Activated T-cell treated with anti-CD3 and anti-CD28 coated beads, Interleukin-2, amount 50 U/mL, for 4 hours (primary cell): ENCODE results near the gene FBP2. TPM values are rescaled to one million over a fixed set of nuclear protein-coding genes. Genes with fewer than 3 reads are reported as not detected.
A peak's percentile ranks its signal among the peaks of the same experiment; 100 is the strongest.
"Not testable (repeated sequence)": the region's sequence is repeated elsewhere in the genome, so short reads cannot be mapped to it uniquely, and the experiment has no call there.

Experiments
- ATAC-seq, 2 donors: fragments of 200-7000 bp; cut with Tn5 transposase; one replicate each; pipeline ENCODE4 v1.10.0; 2021
- DNase-seq: peaks from one replicate; pipeline ENCODE4 v3.0.0-alpha.2; 2020
- H3K27me3 Mint-ChIP-seq: one replicate; pipeline ENCODE4 v1.8.0; 2021; ENCODE audit warnings: low read depth, mixed read lengths
- H3K36me3 Mint-ChIP-seq: one replicate; pipeline ENCODE4 v1.8.0; 2022; ENCODE audit warnings: mixed read lengths; ENCODE audit not compliant: insufficient read depth
- H3K4me1 Mint-ChIP-seq: one replicate; pipeline ENCODE4 v1.8.0; 2021; ENCODE audit warnings: low read depth, mixed read lengths
- H3K4me3 Mint-ChIP-seq: one replicate; pipeline ENCODE4 v1.8.0; 2021; ENCODE audit warnings: mild to moderate bottlenecking, moderate library complexity, mixed read lengths
- H3K9me3 Mint-ChIP-seq: one replicate; pipeline ENCODE4 v1.8.0; 2021; ENCODE audit warnings: mixed read lengths
- total RNA-seq, 3 donors: library from RNA; stranded (reverse); gene quantifications; one replicate each; pipeline ENCODE4 v1.2.1, GENCODE V29; 2021

Gene FBP2
- total RNA-seq, 3 donors from 2014 or later, result not detected

DNA sequence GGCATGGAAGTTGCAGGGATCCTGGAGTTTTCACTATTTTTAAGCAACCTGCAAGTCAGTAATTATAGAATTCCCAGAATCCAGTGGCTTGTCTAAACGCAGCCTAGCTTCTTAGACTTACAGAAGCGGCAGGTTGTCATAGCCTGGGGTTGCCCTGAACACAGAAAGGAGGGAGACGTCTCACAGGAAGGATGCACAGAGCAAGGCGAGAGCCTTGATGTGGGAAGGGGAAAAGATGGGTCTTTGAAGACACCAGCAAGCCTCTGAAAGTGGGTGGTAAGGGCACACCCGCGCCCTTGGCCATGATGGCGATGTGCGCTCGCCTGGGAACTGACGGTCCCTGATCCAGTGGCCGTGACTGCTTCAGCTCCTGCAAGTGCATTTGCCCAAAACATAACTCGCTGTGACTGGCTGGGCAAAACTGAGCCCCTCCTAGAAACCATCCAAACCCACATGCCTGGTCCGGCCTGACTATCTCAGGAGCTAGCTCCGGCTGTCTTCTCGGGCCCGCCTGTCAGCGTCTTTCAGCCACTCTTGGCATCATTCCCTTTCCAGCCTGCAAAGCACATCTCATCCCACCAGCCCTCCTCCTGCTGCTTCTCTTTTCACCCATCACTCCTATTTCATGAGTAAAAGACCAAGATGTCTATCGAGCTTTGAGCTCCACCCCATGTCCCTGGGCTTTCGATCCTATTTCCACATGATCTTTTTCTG lies 28.6 kb upstream of the FBP2 start:
- Mint-ChIP-seq H3K4me1 (peaks cover 7% of the 10 kb centered on the region), H3K36me3 (peaks cover 2% of the 10 kb centered on the region), H3K27me3 (no peaks in the 10 kb centered on the region), H3K9me3 (no peaks in the 10 kb centered on the region), H3K4me3 (no peak overlapping the region)
- DNase-seq, result no peak
- no peak for ATAC-seq

DNA sequence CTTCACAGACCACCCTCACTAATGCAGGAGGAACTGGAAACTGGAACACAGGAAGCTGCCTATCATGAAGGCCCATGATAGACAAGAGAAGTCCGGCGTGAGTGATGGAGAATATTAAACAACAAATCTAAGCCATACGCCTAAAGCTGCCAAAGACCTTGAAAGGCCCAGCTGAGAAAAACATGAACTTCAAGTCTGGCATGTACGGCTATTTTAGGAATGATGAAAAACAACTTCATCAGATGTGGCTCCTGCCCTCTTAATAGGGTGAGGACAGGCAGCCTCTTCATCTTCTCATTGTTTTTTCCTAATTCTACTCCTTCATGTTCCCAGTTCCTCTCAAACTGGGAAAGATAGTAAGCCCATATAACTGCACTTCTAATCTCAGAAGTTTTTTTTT lies 25.4 kb upstream of the FBP2 start:
- DNase-seq, result no peak
- ATAC-seq, result no peak
- peaks cover 2% of the 10 kb centered on the region for H3K36me3 Mint-ChIP-seq
- peaks cover 7% of the 10 kb centered on the region for H3K4me1 Mint-ChIP-seq
- no peaks in the 10 kb centered on the region for H3K9me3 Mint-ChIP-seq
- H3K4me3 Mint-ChIP-seq, result no peak overlapping the region
- H3K27me3 Mint-ChIP-seq, result no peaks in the 10 kb centered on the region

DNA sequence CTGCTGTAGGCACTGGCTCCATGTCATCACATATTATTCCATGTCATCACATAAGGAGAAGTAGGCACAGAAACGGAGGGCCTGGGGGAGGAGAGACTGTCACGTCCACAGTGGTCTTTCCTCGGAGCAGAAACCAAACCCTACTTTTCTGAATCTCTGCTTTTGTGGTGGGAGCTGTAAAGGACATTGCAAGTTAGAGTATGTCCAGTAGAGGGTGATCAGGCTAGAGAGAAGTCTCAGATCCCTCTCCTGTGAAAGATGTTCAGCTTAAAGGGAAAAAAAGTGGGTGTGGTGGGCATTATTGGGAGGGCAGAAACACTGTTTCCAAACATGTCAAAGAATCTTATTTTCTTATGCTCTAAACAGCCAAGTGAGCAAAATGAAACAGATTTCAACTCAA lies 19.4 kb upstream of the FBP2 start:
- Mint-ChIP-seq H3K9me3 (no peaks in the 10 kb centered on the region), H3K4me1 (peaks cover 11% of the 10 kb centered on the region), H3K36me3 (no peaks in the 10 kb centered on the region), H3K4me3 (no peak overlapping the region), H3K27me3 (peaks cover 20% of the 10 kb centered on the region)
- no peak for ATAC-seq
- DNase-seq, result no peak

DNA sequence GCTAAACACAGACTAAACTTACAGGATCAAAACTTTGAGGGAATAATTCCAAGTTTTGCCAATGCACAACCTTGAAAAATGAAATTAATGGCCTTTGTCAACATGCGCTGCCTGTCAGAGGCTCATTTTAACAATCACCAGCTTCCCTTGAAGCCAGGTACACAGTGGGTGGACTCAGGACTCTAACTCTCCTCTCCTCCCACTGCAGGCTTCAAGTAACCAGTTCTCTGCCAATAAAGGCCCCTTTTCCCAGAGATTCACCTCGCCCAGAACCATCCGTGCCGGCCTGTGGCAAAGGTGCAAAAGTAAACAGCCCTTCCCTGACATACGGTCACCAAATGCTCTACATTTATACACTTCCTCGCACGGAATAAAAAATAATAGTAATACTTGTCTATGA lies 18.4 kb upstream of the FBP2 start:
- no peaks in the 10 kb centered on the region for H3K36me3 Mint-ChIP-seq
- H3K4me3 Mint-ChIP-seq, result no peak overlapping the region
- H3K9me3 Mint-ChIP-seq, result no peaks in the 10 kb centered on the region
- ATAC-seq (peak in 1 of 2 donors; percentile 31), DNase-seq (no peak)
- peaks cover 11% of the 10 kb centered on the region for H3K4me1 Mint-ChIP-seq
- peaks cover 22% of the 10 kb centered on the region for H3K27me3 Mint-ChIP-seq

DNA sequence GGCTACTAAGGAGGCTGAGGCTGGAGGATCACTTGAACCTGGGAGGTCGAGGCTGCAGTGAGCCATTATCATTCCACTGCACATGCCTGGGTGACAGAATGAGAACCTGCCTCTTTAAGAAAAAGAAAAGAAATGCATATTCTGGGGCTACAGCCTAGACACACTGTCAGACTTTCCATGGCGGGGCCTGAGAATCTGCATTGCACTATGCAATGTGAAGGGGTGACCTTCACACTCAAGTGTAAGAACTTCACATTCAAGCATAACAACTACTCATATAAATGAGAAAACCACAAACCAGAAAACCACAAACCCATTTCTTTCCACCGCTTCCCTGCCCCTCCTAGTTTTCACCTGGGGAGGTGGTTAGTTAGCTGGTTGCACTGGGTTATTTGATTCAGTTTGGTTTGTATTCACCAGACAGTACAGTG lies 18.0 kb upstream of the FBP2 start:
- Mint-ChIP-seq H3K27me3 (peaks cover 22% of the 10 kb centered on the region), H3K4me3 (no peak overlapping the region), H3K9me3 (no peaks in the 10 kb centered on the region), H3K36me3 (no peaks in the 10 kb centered on the region), H3K4me1 (peaks cover 11% of the 10 kb centered on the region)
- DNase-seq (peak; percentile 24), ATAC-seq (peak; percentile 85 to 87)

DNA sequence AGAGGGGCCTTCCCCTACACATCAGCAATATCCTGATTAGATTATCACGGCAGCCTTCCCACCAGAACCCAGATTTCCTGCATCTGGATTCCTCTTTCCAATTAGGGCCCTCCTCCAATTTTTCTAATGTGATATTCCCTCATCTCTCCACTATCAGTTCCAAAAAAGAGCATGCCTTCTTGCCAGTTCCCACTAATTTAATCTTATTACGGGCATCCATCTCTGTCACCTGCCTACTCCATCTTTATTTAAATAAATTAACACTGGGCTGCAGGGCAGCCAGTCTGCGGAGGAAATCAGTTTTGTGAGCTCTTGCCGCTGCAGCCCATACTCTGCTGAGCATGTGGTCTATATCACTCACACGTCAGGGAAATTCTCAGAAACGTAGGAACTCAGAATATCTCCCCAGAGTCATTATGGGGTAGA lies 16.6 kb upstream of the FBP2 start:
- Mint-ChIP-seq H3K36me3 (no peaks in the 10 kb centered on the region), H3K9me3 (no peaks in the 10 kb centered on the region), H3K27me3 (peaks cover 22% of the 10 kb centered on the region), H3K4me3 (no peak overlapping the region), H3K4me1 (peaks cover 11% of the 10 kb centered on the region)
- ATAC-seq (no peak), DNase-seq (no peak)

DNA sequence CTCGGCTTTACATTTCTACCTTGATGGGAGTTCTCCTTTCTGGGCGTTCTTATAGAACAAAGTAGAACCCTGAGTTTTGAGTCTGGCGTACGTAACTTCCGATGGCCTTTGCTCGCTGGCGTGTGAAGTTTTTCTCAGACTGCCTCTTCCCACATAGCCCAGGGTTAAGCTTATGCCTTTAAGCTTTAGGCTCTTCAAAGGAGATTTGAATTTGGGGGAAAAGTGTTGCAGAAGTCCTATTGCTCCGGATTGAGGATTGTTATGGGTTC lies 13.7 kb upstream of the FBP2 start:
- H3K4me3 Mint-ChIP-seq, result no peak overlapping the region
- no peaks in the 10 kb centered on the region for H3K9me3 Mint-ChIP-seq
- peaks cover 17% of the 10 kb centered on the region for H3K4me1 Mint-ChIP-seq
- peaks cover 14% of the 10 kb centered on the region for H3K27me3 Mint-ChIP-seq
- no peak for ATAC-seq
- no peak for DNase-seq
- H3K36me3 Mint-ChIP-seq, result no peaks in the 10 kb centered on the region

DNA sequence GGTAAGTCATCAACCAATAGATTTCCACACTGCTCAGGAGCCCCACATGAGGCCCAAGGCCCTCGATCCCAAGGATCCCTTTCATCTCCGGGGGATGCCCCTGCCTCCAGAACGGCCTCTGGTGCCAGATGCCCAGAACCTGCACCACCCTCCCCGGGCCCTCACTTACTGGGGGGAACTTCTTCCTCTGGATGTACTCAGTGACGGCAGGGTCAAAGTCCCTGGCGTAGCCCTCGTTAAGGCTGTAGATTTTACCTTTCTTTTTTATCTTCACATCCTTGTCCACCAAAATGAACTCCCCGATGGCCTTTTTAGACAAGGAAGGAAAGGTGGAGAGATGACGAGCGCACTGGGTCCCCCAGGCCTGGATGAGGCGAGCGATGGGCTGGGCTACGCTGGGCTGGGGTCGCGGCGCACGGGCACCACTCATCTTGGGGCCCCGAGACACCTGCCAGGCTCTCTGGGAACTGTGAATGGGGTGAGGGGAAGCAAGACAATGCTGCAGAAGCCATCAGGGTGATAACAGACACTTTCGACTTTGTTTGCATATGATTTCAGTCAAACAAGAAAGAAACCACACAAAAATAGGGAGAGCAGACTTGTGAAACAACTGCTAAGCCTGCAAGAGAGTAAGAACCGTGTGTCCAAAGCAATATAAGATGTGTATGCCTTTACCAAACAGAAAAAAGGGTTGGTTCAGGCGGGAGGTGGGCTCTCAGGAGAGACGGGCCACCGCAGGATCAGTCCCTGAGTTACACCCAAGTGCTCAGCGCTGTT lies 13.2 kb upstream of the FBP2 start:
- Mint-ChIP-seq H3K4me1 (peaks cover 12% of the 10 kb centered on the region), H3K4me3 (no peak overlapping the region), H3K36me3 (no peaks in the 10 kb centered on the region), H3K27me3 (peaks cover 14% of the 10 kb centered on the region), H3K9me3 (no peaks in the 10 kb centered on the region)
- ATAC-seq (no peak), DNase-seq (no peak)

DNA sequence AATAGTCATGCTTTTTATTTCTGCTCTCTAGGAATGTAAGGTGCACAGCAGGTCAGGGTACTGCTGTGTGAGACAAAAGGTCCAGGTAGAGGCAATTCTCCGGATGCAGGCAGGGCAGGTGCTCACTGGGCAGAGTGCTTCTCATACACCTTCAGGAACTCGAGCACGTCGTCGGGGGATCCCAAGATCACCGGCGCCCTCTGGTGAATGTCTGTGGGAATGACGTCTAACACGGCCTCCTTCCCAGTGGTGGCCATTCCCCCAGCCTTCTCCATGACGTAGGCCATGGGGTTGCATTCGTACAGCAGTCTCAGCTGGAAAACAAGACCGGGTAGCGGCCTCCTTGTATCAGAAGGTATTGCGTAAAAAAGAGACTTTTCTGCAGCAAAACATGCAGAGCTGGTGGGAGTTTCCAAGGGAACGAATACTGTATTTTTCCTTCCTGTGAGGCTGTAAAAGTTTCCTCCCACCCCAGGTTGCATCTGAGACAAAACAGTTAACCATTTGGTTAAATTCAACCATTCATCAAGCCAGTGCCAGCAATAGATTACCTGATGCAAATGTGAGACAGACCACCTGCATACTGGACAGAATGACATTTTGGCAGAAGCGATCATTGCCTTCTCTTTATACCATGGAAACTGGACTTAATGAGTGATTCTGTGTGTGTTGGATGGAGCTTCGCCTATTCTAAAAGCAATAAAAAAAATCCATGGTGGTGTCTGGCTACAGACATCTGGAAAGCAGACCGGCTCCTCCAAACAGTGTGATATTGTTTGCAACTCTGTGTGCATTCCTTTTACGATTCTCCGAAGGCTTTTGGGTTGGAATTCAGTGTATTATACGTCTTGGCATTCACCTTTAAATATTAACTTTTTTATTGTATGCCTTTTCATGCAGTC lies 9.9 kb upstream of the FBP2 start:
- Mint-ChIP-seq H3K27me3 (peaks cover 7% of the 10 kb centered on the region), H3K9me3 (no peaks in the 10 kb centered on the region), H3K36me3 (no peaks in the 10 kb centered on the region), H3K4me3 (no peak overlapping the region), H3K4me1 (peaks cover 7% of the 10 kb centered on the region)
- DNase-seq (peak; percentile 56), ATAC-seq (peak; percentile 87 to 88)

DNA sequence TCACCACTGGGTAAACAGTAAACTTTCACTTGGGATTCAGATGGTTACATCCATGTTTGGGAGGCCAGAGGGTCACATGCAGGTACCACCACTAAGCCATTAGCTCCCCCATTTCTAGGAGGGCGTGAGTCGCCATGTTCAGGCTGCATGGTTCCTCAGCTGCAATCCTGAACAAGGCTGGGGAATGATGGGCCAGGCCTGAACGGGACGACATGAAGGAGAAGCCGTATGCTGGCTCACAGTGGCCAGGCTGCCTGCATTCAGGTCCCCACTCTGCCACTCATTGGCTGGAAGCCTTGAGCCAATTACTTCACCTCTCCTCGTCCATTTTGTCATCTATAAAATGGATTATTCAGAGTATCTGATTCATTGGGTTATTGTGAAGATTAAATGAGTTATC lies 9.0 kb upstream of the FBP2 start:
- Mint-ChIP-seq H3K9me3 (no peaks in the 10 kb centered on the region), H3K36me3 (no peaks in the 10 kb centered on the region), H3K4me3 (no peak overlapping the region), H3K27me3 (peaks cover 10% of the 10 kb centered on the region), H3K4me1 (peaks cover 7% of the 10 kb centered on the region)
- DNase-seq (no peak), ATAC-seq (no peak)

DNA sequence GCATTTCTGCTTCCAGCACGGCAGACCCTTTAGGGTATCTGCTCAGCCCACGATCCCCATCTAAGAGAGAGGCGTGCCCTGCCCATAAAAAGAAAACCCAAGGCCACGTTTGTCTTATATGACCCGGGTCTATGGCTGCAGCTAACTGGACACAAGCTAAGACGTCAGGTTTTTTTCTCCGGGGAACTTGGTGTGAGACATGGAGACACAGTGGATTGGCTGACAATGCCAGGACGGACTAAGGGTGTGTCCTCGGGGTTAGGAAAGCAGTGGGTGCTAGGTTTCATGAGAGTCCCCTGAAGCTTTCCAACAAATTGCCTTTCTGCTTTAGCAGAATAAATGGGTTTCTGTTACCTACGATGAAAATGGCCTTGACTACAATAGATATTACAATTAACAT lies 7.1 kb upstream of the FBP2 start:
- H3K36me3 Mint-ChIP-seq, result no peaks in the 10 kb centered on the region
- H3K9me3 Mint-ChIP-seq, result no peaks in the 10 kb centered on the region
- peaks cover 7% of the 10 kb centered on the region for H3K4me1 Mint-ChIP-seq
- no peak overlapping the region for H3K4me3 Mint-ChIP-seq
- DNase-seq (no peak), ATAC-seq (no peak)
- H3K27me3 Mint-ChIP-seq, result peaks cover 10% of the 10 kb centered on the region

DNA sequence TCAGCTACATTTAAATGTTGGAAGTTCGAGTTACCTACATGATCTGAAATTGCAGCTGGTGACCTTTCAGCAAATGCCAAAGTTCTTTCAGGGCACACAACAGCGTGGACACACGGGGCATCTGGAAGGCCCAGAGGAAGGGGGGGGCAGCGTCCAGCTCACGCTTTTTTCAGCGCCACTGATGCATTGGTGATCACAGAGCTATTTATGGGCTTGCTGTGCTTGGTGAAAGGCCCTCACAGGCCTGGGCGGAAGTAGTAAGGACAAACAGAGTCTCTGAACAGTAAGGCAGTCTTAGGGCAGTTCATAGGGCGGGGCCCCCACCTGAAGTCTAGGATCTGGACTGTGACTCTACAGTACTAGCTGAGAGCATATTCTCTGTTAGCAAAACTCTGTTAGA lies 6.6 kb upstream of the FBP2 start:
- no peaks in the 10 kb centered on the region for H3K9me3 Mint-ChIP-seq
- peaks cover 7% of the 10 kb centered on the region for H3K4me1 Mint-ChIP-seq
- ATAC-seq, result no peak
- no peak overlapping the region for H3K4me3 Mint-ChIP-seq
- no peaks in the 10 kb centered on the region for H3K36me3 Mint-ChIP-seq
- H3K27me3 Mint-ChIP-seq, result peaks cover 10% of the 10 kb centered on the region
- no peak for DNase-seq

DNA sequence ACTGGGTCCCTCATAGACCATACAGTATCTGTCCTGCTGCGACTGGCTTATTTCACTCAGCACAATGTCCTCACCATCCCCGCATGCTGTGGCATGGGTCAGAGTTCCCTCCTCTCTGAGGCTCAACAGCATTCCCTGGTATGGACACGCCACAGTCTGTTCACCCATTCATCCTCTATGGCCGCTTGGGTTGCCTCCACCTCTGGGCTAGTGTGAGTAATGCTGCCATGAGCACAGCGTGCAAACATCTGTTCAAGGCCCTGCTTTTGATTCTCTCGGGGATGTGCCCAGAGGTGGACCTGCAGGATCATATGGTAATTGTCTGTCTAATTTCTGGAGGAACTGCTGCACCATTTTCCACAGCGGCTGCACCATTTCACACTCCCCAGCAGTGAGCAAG lies 5.5 kb upstream of the FBP2 start:
- H3K4me1 Mint-ChIP-seq, result peaks cover 7% of the 10 kb centered on the region
- DNase-seq (no peak), ATAC-seq (no peak)
- no peaks in the 10 kb centered on the region for H3K9me3 Mint-ChIP-seq
- H3K27me3 Mint-ChIP-seq, result peaks cover 13% of the 10 kb centered on the region
- no peaks in the 10 kb centered on the region for H3K36me3 Mint-ChIP-seq
- no peak overlapping the region for H3K4me3 Mint-ChIP-seq

DNA sequence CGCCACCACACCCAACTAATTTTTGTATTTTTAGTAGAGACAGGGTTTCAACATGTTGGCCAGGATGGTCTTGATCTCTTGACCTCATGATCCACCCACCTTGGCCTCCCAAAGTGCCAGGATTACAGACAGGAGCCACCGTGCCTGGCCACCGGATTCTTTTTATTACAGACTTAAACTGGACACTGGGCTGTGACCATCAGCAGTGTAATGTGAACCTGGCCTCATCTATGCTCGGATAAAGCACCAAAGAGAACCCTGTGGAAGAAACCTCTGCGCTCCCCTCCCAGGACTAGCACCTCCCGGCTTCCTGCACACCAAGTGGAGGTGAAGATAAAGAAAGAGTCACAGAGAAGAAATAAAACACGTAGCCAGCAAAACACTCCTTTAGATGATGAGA lies 941 bp downstream of the FBP2 start:
- DNase-seq, H3K4me3 Mint-ChIP-seq, ATAC-seq, H3K4me1 Mint-ChIP-seq, H3K9me3 Mint-ChIP-seq, H3K36me3 Mint-ChIP-seq: not testable (repeated sequence)
- H3K27me3 Mint-ChIP-seq, result peaks cover 16% of the 10 kb centered on the region
